GM21526 (cell line): Measurements from ENCODE around the gene FBXL15.

ENCODE experiments used
- ATAC-seq: cut with Tn5 transposase; IDR thresholded peaks from one replicate; pipeline ENCODE4 v1.9.1; 2021; ENCODE audit warnings: moderate library complexity; ENCODE audit not compliant: unreplicated experiment, low FRiP score

Gene FBXL15

GRCh38 chr10:102397222-102398171 is 23.1 kb upstream of the FBXL15 start:
- no peak for ATAC-seq

GRCh38 chr10:102398172-102399020 is 22.2 kb upstream of the FBXL15 start:
- ATAC-seq = no peak

GRCh38 chr10:102399217-102400021 is 21.2 kb upstream of the FBXL15 start:
- peak; percentile 35 for ATAC-seq

GRCh38 chr10:102400076-102400475 is 20.6 kb upstream of the FBXL15 start:
- ATAC-seq = no peak

GRCh38 chr10:102400598-102401341 is 19.9 kb upstream of the FBXL15 start:
- no peak for ATAC-seq

GRCh38 chr10:102401342-102401654 is 19.3 kb upstream of the FBXL15 start:
- ATAC-seq = no peak

- no peak for ATAC-seq
These were observed 18.7 kb upstream of the FBXL15 start for GRCh38 chr10:102401735-102402511.

GRCh38 chr10:102402512-102402896 is 18.1 kb upstream of the FBXL15 start:
- no peak for ATAC-seq

- ATAC-seq = no peak
These were observed 17.5 kb upstream of the FBXL15 start for GRCh38 chr10:102403115-102403514.

GRCh38 chr10:102404361-102405107 is 16.1 kb upstream of the FBXL15 start:
- ATAC-seq = no peak

GRCh38 chr10:102405108-102405571 is 15.5 kb upstream of the FBXL15 start:
- ATAC-seq = no peak

- ATAC-seq = no peak
These were observed 15.0 kb upstream of the FBXL15 start for GRCh38 chr10:102405632-102406031.

GRCh38 chr10:102406815-102407214 is 13.8 kb upstream of the FBXL15 start:
- ATAC-seq = no peak

- ATAC-seq = no peak
These were observed 13.1 kb upstream of the FBXL15 start for GRCh38 chr10:102407425-102408130.

GRCh38 chr10:102408131-102408727 is 12.4 kb upstream of the FBXL15 start:
- ATAC-seq = no peak

GRCh38 chr10:102408728-102409603 is 11.7 kb upstream of the FBXL15 start:
- ATAC-seq = no peak
